GM18861 (cell line): ENCODE data around the gene COMP.

ENCODE experiments used
- ATAC-seq: cut with Tn5 transposase; IDR thresholded peaks from one replicate; pipeline ENCODE4 v1.9.1; 2021; ENCODE audit not compliant: unreplicated experiment

COMP gene

DNA sequence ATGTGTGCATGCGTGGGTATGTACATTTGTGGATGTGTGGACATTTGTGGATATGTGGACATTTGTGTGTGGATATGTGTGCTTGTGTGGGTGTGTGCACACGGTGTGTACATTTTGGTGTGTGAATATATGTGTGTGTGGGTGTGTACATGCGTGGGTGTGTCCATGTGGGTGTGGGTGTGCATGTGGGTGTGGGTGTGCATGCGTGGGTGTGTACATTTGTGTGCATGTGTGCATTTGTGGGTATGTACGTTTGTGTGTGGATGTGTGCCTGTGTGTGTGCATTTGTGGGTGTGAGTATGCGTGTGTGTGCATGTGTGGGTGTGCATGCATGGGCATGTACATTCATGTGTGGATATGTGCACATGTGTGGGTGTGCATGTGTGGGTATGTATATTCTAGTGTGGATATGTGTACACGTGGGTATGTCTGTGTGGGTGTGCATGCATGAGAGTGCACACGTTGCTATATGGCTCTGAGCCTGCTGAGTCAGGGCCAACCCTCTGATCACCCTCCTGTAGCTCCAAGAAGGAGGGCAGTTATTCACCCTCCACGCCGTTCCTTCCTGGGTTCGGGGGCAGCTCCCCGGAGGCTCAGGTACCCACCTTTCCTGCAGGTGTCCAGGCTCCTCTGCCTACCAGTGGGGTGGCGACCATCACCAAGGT is 20.3 kb downstream of the COMP start:
- ATAC-seq: no peak

DNA sequence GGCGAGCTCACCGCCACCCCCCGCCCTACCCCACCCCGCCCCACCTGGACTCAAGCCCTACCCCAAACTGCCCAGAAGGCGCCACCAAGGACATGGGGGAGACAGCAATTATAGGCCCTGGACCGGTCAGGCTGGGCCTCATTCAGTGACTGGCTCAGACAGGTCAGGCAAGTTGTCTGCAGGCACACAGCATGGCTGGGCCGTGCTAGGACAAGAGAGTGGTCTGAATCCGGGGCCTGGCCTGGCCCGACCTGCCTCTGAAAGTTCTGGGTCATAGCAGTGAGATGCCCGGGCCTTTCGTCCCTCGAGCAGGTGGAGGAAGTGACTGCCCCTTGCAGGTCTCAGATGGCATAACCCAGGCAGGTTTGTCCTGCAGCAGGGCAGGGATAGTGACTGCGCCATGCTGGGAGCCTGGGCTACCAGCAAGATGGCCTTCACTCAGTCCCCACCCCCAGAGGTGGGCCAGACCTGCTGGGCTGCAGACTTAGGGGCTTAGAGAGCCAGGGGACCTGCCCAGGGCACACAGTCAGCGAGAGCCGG is 21.0 kb downstream of the COMP start:
- no peak for ATAC-seq

DNA sequence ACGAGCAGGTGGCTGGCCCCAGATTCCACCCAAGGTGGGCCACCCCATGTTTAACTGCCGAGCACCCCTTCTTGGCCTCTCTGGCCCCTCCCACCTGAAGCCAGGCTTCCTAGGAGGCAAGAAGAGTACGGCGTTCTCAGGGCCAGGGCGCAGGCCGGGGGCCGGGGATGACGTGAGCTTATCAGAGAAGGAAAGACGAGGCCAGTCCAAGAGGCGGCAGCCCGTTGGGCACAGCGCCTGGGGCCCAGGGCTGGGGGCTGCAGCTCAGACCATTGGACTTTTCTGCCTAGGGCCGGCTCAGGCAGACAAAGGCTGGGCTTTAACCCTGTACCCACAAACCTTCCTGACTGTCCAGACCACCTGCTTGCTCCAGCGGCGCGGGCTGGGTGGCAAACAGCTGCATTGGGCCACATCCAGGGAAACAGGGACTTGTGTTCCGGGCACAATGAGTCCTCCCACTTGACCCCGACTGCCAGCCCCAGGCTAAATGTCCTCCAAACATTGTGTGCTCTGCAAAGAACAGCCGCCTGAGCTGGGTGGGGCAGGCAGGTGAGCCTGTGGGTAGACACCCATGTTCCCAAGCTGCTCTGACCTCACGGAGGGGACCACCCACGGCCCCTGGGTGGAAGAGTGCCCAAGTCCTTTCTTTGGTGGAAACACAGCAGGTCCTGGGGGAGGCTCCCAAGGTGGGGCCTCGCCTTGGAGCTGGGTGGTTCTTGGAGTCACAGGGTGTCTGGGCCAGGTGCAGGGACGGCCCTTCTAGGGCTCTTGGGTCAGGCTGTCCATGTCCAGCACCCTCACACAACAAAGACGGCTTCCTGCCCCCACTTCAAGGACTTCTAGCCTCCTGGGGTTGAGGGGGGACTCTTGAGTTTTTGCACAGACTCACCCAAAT is 21.9 kb downstream of the COMP start:
- no peak for ATAC-seq

DNA sequence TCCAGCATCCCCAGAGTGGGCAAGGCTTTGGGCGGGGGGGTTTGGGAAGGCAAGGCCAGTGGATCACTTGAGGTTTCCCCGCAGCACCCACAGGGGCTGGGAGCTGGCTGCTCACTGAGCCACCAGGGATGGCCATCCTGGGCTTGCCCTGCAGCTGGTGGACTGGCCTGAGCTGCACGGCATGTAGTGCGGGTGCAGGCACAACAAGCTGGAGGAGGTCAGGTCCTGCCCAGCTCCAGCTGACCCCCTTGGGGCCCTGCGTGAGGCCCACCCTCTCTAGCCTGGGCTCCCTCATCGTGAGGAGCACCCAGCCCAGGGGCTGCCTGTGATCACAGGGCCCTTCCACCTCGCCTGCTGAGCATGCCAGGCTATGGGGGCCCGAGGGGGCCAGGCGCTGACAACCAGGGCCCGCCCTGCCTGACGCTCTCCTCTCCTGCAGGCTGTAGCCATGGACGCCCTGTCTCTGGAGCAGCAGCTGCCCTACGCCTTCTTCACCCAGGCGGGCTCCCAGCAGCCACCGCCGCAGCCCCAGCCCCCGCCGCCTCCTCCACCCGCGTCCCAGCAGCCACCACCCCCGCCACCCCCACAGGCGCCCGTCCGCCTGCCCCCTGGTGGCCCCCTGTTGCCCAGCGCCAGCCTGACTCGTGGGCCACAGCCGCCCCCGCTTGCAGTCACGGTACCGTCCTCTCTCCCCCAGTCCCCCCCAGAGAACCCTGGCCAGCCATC is 22.9 kb downstream of the COMP start:
- no peak for ATAC-seq

- no peak for ATAC-seq
Observed at GRCh38 chr19:18765224-18765623, 25.9 kb downstream of the COMP start.

DNA sequence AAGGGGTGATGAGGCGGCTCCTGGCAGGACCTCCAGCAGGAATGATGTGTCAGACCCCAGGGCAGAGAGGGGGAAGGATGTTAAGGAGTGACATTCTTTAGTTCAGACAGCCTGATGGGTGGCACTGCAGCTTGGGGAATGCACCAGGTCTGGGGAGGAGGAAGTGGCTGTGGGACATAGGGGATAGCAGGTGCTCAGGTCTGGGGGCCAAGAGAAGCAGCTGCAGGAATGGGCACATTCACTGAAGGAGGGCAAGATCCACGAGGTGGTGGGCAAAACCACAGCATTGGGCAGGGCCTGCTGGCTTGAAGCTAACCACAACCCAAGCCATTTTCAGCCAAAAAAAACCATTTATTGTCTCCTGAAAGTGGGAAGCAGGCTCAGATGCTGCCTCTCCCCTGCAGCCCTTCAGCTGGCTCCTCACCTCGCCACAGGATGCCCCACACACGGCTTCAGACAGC is 26.5 kb downstream of the COMP start:
- no peak for ATAC-seq

DNA sequence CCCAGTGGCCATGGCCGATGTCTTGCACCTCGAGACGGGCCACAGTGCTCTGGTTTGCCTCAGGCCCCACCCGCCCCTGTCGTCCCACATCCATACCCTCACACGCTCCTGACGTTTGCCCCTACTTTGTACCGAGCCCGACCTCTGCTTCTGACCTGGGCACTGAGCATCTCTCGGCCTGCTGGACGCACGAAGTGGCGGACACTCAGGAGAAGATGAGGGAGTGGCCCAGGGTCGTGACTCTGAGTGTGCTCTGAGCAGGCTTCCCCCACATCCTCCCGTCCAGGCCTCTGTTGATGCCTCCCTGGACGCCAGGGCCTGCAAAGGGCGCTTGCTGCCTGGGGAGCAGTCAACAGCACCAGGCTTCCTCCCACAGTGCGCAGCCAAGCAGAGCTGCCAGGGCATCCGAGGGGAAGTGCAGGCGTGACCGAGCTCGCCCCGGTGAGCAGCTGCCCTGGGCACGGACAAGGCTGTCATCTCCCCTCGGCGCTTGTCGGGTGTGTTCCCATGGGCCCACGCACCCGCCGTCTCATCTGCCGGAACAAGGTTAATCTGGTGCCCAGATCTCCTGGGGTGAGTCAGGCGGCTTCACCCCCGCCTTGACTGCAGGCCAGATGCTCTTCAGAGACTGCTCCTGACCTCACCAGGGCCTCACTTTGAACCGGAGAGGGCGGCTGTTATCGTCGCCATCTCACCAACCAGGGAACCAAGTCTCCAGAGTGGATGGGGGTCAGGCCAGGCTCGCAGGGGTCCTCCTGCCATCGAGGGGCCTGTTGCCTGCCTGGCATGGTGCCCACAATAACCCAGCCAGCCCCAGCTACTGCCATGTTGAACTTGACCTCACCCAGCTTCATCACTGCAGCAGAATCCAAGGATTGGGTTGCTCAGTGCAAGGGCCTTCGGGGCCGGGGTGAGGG is 27.2 kb downstream of the COMP start:
- no peak for ATAC-seq

GRCh38 chr19:18762125-18763023 is 28.7 kb downstream of the COMP start:
- ATAC-seq: no peak

GRCh38 chr19:18761531-18762110 is 29.5 kb downstream of the COMP start:
- no peak for ATAC-seq

- ATAC-seq: no peak
Observed at GRCh38 chr19:18760440-18761383, 30.4 kb downstream of the COMP start.

DNA sequence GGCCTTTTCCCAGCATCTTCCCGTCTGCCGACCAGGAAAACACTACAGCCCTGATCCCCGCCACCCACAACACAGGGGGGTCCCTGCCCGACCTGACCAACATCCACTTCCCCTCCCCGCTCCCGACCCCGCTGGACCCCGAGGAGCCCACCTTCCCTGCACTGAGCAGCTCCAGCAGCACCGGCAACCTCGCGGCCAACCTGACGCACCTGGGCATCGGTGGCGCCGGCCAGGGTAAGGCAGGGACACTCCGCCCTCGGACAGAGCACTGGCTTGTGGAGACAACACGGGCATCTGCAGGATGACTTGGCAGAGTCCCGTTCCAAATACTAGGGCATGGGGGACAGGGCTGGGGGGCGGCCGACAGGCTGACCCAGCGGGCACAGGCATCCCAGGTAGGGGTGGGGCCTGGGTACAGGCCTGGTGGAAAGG is 31.1 kb downstream of the COMP start:
- ATAC-seq: no peak

DNA sequence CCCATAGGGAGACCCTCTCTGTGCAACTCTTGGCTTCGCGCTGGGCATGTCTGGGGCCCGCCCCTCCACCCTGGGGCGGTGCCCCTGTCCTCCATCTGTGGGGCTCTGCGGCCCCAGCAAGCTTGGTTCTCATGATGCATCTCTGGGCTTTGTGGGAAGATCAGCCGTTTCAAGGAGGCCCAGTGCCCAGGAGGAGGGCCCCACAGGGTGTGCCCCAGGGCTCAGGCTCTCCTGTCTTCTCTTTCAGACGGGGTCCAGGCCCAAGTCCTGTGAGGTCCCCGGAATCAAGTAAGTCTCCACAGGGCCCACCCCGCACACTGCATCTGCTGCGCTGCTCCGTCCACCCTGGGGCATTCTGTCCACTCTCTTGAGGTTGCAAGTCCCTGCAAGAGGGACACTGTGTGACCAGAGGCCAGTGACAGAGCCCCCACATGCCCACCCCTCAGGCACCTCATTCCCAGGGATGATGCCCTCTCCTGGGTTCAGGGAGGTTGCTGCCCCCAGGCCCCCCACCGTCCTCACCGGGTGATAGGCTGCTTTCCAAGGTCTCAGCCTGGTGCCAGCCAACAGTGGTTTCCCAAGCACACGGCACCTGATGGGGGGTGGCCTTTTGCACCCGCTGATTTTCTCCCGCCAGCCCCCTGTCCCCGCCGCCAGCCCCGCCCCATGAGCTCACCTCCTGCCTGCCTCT is 31.7 kb downstream of the COMP start:
- no peak for ATAC-seq

- no peak for ATAC-seq
Observed at GRCh38 chr19:18756896-18757295, 34.2 kb downstream of the COMP start.

DNA sequence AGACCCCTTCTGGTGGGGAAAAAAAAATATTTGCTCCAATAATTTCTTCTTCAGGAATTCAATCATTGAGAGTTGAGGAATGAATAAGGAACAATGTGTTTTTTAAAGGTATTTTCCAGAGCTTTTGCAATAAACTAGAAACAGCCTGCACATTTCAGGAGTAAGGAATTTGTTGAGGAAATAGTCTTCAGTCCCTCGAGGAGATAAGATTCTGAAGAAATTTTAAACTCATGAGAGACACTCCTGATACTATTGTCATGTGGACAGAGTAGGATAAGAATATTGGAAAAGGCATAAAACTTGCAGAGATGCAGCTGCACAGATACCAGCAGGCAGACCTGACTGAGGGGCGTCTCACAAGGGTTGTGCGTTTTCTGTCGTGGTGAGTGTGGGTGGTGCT is 36.6 kb downstream of the COMP start:
- no peak for ATAC-seq

DNA sequence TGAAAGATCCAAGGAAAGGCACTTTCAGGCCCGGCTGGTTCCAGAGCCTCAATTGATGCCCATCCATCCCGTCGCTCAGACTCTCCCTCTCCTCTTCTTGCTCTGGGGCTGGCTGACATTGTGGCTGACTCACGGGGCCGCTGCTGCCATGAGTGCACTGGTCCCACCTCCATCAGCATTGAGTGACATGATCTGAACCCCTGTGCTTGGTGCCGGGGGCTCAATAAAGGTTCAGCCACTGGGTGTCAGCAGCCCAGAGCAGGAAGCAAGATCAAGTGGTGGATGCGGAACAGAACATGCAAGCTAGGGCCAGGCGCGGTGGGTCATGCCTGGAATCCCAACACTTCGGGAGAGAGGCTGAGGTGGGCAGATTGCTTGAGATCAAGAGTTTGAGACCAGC is 39.5 kb downstream of the COMP start:
- ATAC-seq: no peak

- ATAC-seq: no peak
Observed at GRCh38 chr19:18750295-18750970, 40.7 kb downstream of the COMP start.
